Stimulated activated CD8-positive, alpha-beta memory T cell treated with anti-CD3 and anti-CD28 coated beads, Interleukin-12 subunit alpha, Interleukin-12 subunit beta, amount 100 ng/mL, for 24 hours (primary cell): ENCODE data around the gene CADPS2.

ENCODE experiments used
- DNase-seq: peaks from one replicate; pipeline ENCODE4 v3.0.0-alpha.2; 2020; ENCODE audit errors: extremely low read depth

Gene CADPS2

GRCh38 chr7:122604251-122604650 is 282.0 kb downstream of the CADPS2 start:
- no peak for DNase-seq

- no peak for DNase-seq
Measured at GRCh38 chr7:122602800-122603199, 283.5 kb downstream of the CADPS2 start.

- no peak for DNase-seq
Measured at GRCh38 chr7:122600630-122601029, 285.6 kb downstream of the CADPS2 start.

GRCh38 chr7:122600042-122600441 is 286.2 kb downstream of the CADPS2 start:
- no peak for DNase-seq

GRCh38 chr7:122597277-122597676 is 289.0 kb downstream of the CADPS2 start:
- DNase-seq, result no peak

GRCh38 chr7:122595885-122596284 is 290.4 kb downstream of the CADPS2 start:
- no peak for DNase-seq

GRCh38 chr7:122588621-122589020 is 297.6 kb downstream of the CADPS2 start:
- no peak for DNase-seq

- no peak for DNase-seq
Measured at GRCh38 chr7:122584676-122585251, 301.5 kb downstream of the CADPS2 start.

- DNase-seq, result no peak
Measured at GRCh38 chr7:122578350-122578749, 307.9 kb downstream of the CADPS2 start.

GRCh38 chr7:122577449-122578003 is 308.7 kb downstream of the CADPS2 start:
- no peak for DNase-seq

- DNase-seq, result no peak
Measured at GRCh38 chr7:122572706-122573105, 313.6 kb downstream of the CADPS2 start.

GRCh38 chr7:122561326-122561725 is 324.9 kb downstream of the CADPS2 start:
- DNase-seq, result no peak

GRCh38 chr7:122556873-122557542 is 329.3 kb downstream of the CADPS2 start:
- DNase-seq, result no peak

- DNase-seq, result no peak
Measured at GRCh38 chr7:122556219-122556618, 330.0 kb downstream of the CADPS2 start.

GRCh38 chr7:122553761-122554160 is 332.5 kb downstream of the CADPS2 start:
- DNase-seq, result no peak

GRCh38 chr7:122552769-122553168 is 333.5 kb downstream of the CADPS2 start:
- DNase-seq, result no peak

- no peak for DNase-seq
Measured at GRCh38 chr7:122550545-122550944, 335.7 kb downstream of the CADPS2 start.

- DNase-seq, result no peak
Measured at GRCh38 chr7:122549578-122549977, 336.7 kb downstream of the CADPS2 start.

- DNase-seq, result no peak
Measured at GRCh38 chr7:122546496-122546895, 339.8 kb downstream of the CADPS2 start.

- no peak for DNase-seq
Measured at GRCh38 chr7:122544463-122544862, 341.8 kb downstream of the CADPS2 start.

GRCh38 chr7:122543891-122544290 is 342.4 kb downstream of the CADPS2 start:
- DNase-seq, result no peak

GRCh38 chr7:122543166-122543565 is 343.1 kb downstream of the CADPS2 start:
- DNase-seq, result no peak

- no peak for DNase-seq
Measured at GRCh38 chr7:122535086-122535485, 351.2 kb downstream of the CADPS2 start.
